GM19239 (cell line): ENCODE data around the gene TIAM1.

Experiments used
- DNase-seq: peaks from one replicate; pipeline ENCODE4 v3.0.0; 2011; ENCODE audit warnings: low spot score; ENCODE audit not compliant: insufficient read length
- FAIRE-seq: peaks from 2 replicates; lab custom pipeline; 2011; peaks lifted over from hg19 to GRCh38; lab: Jason Lieb, UNC

TIAM1 gene

GRCh38 chr21:31151156-31152045, 192.7 kb downstream of the TIAM1 start:
- FAIRE-seq (no peak), DNase-seq (no peak)

GRCh38 chr21:31145274-31145673, 198.8 kb downstream of the TIAM1 start:
- no peak for FAIRE-seq

DNA sequence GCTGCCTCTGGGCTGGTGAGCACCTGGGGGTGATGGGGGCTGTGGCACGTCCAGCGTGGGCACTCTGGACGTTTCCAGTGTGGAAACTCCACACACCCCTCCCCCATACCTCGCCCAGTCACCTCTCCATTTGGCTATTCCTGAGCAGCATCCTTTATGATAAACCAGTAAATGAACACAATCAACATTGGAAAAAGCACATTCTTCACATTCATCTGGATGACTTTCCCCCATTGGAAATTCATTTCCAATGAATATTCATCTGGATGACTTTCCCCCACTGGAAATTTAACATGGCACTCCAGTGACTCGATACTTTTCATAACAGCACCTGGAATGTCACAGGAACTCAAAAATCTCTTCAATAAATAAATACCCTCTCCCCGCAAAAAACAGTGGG, 201.0 kb downstream of the TIAM1 start:
- no peak for DNase-seq
- FAIRE-seq = no peak

More at GRCh38 chr21:31145274-31145673, 198.8 kb downstream of the TIAM1 start:
- DNase-seq = no peak

DNA sequence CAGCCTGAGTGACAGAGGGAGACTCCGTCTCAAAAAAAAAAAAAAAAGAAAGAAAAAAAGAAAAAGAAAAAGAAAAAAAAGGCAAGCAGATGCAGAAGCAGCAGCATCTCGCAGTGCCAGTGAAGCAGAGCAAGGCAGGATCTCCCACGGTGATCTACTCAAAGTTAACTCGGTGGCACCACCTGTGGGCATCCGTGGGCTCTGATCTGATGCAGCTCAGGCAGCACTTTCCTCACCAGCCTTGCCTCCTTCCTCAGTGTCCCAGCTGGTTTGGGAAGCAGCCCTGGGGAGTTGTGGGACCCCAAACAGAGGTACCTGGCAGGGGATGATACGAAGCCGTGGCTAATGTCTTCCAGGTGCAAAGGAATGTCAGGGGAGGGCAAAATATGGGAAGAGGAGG, 201.5 kb downstream of the TIAM1 start:
- no peak for FAIRE-seq
- DNase-seq = no peak

DNA sequence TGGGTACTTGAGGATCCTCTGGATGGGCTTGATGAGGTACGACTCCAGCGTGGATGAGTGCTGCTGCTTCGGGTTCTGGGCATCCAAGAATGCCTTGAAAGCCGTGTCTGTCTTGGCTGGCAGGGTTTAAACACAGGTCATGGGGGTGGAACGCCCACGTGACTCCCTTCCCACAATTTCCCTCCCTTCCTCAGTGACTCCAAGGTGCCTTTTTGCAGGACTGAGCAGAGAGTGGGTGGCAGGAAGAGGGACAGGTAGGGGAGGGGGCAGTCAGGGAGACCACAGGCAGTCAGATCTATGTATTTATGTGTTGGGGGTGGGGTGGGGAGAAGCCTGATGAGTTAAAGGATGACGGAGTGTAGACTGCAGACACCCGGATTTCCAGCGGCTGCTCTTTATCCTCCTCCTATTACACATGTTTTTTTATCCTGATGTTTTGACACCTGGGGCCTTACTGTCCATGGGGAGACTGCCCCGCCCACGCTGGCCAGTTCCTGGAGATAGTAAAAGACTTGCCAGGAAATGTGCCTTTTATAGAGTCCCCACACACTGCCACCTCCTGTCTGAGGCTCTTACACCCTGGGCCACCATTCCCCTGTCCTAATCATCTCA, 202.6 kb downstream of the TIAM1 start:
- FAIRE-seq (no peak), DNase-seq (no peak)

DNA sequence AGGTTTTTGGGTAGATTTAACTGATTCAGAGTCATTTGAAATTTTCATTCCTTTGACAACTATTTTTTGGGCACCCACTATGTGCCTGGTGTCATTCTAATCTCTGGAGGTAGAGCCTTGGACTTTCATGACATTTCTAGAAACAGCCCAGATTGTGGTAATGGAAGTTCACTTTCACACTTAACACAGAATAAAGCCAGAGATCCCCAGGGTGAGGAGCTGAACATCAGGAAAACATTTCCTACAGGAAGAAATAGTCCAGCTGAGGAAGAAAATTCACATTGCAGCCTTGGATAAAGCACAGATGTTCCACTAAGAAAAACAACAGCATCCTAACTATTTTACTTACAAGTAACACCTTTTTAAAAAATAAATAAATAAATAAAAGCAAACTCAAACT, 203.4 kb downstream of the TIAM1 start:
- FAIRE-seq (no peak), DNase-seq (no peak)

GRCh38 chr21:31140025-31140424, 204.0 kb downstream of the TIAM1 start:
- FAIRE-seq = no peak

GRCh38 chr21:31137960-31138359, 206.1 kb downstream of the TIAM1 start:
- FAIRE-seq (no peak), DNase-seq (no peak)

More at GRCh38 chr21:31140025-31140424, 204.0 kb downstream of the TIAM1 start:
- DNase-seq = no peak

- no peak for FAIRE-seq
- DNase-seq = no peak
These were observed 207.2 kb downstream of the TIAM1 start for GRCh38 chr21:31136891-31137290.

DNA sequence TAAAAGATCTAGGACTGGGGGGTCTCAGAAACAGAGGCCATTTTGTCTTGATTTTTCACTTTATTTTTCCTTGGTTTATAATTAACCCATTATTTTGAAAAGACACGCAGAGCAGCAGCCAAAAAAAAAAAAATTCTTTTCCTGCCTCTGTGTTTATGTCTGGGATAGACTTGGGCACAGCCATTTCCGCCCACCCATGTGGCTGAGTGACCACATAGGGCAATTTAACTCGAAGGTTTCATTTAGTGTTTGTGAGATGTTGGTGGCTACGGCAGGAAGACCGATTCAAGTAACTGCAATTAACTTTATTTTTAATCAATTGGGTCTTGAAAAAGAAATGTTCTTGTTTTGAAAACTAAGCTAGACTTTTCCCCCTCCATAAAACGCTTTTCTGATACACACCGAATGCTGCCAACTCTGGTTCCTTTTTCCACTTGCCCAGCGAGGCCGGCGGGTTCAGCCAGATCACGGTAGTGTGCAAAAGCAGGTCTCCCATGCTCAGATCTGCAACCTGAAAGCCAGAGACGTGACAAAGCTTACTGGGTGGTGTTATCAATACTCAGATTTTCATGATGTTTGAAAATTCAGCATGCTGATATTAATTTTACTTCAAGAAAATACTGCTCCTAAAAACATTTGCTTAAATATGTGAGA, 208.4 kb downstream of the TIAM1 start:
- DNase-seq = no peak
- FAIRE-seq = no peak

GRCh38 chr21:31133243-31133830, 210.7 kb downstream of the TIAM1 start:
- no peak for FAIRE-seq

DNA sequence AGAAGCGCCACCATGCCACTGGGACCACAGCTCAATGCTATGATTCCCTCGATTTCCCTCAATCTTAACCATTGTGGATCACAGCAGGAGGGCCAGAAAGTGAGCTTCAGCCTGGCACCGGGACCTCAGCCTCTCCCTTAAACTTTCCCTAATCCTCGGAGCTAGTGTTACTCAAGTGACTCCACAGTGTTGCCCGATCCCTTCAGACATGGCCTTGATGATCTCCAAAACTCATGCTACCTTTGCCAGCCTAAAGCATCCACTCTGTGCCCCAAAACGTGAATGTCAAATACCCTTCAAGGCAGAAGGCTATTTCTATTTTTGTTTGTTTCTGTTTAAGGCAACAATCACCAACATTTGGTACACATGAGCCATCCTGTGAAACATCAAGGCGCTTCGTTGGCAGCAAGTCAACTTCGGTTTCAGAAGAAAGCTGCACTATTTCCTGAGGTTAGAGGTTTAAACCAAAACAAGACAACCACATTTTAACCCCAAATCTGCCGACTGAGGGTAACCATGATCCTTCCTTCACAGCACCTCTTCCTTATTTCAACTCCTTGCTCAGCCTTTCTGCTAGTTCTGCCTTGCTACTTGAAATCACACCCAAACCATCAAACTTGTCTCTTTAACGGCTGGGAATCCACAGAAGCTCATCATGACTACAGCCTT, 211.4 kb downstream of the TIAM1 start:
- DNase-seq (peak; percentile 23), FAIRE-seq (peak; percentile 73)

More at GRCh38 chr21:31133243-31133830, 210.7 kb downstream of the TIAM1 start:
- no peak for DNase-seq

DNA sequence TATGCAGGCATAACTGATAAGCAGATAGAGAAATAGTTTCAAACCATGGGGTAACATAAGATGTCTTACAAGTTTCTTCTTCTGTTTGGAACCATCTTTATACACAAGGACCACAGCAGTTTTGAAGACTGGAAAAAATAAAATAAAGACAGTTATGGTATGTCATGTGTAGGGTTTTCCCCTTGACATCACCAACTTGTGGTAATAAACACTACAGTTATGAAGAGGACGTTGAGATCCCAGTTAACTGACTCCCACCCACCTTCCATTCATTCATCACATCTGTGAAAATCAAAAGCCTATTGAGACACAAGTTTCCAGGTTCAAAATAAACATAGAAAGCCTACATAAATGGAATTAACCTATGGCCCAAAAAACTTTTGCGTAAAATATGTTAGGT, 213.2 kb downstream of the TIAM1 start:
- DNase-seq = no peak

DNA sequence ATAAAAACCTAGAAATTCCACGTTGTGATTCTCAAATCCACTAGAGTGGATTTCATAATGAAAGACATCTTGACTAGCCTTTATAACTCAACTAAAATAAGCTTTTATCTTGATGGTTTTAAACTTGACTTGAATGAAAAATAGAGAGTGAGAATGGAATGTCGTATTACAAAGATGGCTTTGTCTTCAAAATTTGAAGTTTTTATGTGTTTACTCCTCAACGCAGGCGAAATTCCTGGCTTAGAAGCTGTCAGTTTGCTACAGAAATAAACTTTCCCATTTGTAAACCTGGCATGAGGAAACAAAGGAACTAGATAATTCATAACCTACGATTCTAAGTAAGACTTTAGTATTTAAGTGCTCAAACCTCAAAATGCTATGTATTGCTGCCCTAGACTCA, 215.8 kb downstream of the TIAM1 start:
- FAIRE-seq (no peak), DNase-seq (no peak)

More for the DNA sequence above, 213.2 kb downstream of the TIAM1 start:
- no peak for FAIRE-seq

DNA sequence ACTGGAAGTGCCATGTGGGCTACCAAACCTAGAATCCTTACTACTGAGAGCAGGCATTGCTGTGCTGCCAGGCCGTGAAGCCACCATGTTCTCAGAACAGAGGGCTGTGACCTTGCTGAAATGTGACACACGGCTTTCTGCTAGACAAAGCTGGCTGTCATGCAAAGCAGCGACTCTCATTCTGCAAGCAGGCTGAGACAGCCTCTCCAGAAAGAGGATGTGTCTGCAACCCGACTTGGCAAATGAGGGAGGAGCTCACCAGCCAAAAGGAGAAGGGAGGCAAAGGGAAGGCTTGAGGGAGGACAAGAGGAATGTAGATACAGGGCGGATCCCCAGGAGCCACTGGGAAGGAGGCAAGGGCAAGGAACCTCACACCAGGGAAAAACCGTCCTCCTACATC, 220.1 kb downstream of the TIAM1 start:
- DNase-seq (no peak), FAIRE-seq (no peak)

GRCh38 chr21:31119199-31119598, 224.9 kb downstream of the TIAM1 start:
- FAIRE-seq (no peak), DNase-seq (no peak)

- DNase-seq (no peak), FAIRE-seq (no peak)
These were observed 226.7 kb downstream of the TIAM1 start for GRCh38 chr21:31117128-31117916.

DNA sequence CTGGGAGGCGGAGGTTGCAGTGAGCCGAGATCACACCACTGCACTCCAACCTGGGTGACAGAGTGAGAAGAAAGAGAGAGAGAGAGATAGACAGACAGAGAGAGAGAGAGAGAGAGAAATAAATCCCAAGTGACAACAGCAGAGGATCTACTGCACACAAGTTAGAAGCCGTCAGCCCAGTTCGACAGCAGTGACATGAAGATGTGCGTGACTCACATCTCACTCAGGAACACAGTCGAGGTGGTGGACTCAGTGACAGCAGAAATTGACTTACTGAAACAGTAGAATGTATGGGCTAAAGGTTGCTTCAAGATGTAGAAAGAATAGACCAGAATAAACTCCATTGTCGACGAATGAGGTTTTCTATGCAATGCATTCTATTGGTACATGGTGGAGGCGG, 228.8 kb downstream of the TIAM1 start:
- DNase-seq = no peak
- no peak for FAIRE-seq

- DNase-seq = no peak
- FAIRE-seq = no peak
These were observed 233.0 kb downstream of the TIAM1 start for GRCh38 chr21:31111093-31111492.
